ENCODE measurements around the gene RIMKLB. TPM values are rescaled to one million over a fixed set of nuclear protein-coding genes. Genes with fewer than 3 reads are reported as not detected.

Gene RIMKLB
- polyA plus RNA-seq, 1 donor (not counting 4 experiments of a cell fraction or from before 2014, with no cell fraction given): 51.1 TPM

DNA sequence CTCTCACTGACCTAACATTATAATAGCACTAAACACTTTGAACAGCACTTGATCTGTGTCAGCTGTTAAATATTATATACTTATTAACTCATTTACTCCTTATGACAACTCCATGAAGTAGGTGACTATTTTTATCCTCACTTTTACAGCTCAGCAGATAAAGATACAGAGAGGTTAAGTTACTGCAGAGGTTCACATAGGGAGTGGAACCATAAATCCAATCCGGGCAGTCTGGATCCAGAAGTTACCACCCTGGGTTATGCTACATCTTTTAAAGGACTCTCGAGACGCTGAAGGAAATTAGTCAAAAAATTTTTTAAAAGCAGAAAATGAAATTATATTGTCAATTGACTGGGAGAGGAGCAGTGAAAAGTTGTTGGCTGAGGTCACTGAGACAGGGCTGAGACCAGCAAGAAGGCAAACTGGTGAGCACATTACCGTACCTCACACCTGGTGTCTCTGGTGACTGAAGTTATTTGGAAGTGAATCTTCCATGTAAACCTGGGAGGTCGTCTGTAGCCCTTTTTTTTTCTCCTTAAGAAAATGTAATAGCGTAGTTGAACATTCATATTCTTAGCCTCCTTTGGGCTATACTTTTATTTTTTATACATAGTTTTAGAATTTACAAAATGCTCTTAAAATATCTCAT lies 1.2 kb upstream of the RIMKLB start:
- peak overlapping the region; percentile 76 for H3K27ac ChIP-seq (ENCODE audit: control insufficient read depth, insufficient read depth, low read length)
- peak overlapping the region; percentile 88 for H3K9ac ChIP-seq (ENCODE audit: control insufficient read depth, extremely low read depth, insufficient read depth, low read length)
- H3K79me2 ChIP-seq (ENCODE audit: control insufficient read depth, insufficient read depth, low read length): peaks cover 32% of the 10 kb centered on the region
- H3K36me3 ChIP-seq (ENCODE audit: control insufficient read depth in 2 of 2, extremely low read depth in 1 of 2, insufficient read depth in 2 of 2, low read length in 2 of 2): no peaks in the 10 kb centered on the region
- no peaks in the 10 kb centered on the region for H3K9me1 ChIP-seq (ENCODE audit: control insufficient read depth, extremely low read depth, insufficient read depth, low read length)
- DNase-seq (ENCODE audit: low read depth, low spot score) (no peak), FAIRE-seq (no peak)
- H3K4me1 ChIP-seq (ENCODE audit: control insufficient read depth, extremely low read depth, insufficient read depth, low read length): peaks cover 25% of the 10 kb centered on the region
- H3K9me3 ChIP-seq (ENCODE audit: control insufficient read depth, low read depth, low read length): no peaks in the 10 kb centered on the region
- no peaks in the 10 kb centered on the region for H4K20me1 ChIP-seq (ENCODE audit: control insufficient read depth, extremely low read depth, insufficient read depth, low read length)
- TF ChIP-seq, protein P1, sequence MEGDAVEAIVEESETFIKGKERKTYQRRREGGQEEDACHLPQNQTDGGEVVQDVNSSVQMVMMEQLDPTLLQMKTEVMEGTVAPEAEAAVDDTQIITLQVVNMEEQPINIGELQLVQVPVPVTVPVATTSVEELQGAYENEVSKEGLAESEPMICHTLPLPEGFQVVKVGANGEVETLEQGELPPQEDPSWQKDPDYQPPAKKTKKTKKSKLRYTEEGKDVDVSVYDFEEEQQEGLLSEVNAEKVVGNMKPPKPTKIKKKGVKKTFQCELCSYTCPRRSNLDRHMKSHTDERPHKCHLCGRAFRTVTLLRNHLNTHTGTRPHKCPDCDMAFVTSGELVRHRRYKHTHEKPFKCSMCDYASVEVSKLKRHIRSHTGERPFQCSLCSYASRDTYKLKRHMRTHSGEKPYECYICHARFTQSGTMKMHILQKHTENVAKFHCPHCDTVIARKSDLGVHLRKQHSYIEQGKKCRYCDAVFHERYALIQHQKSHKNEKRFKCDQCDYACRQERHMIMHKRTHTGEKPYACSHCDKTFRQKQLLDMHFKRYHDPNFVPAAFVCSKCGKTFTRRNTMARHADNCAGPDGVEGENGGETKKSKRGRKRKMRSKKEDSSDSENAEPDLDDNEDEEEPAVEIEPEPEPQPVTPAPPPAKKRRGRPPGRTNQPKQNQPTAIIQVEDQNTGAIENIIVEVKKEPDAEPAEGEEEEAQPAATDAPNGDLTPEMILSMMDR (optimal IDR thresholded peaks at IDR 0.05 in 1 of 3, IDR thresholded peaks at IDR 0.05 in 1 of 3, conservative IDR thresholded peaks at IDR 0.05 in 1 of 3; ENCODE audit: extremely low read depth in 1 of 3, insufficient read depth in 2 of 3, low read length in 3 of 3): no peak
- no peak for TF ChIP-seq EZH2 (IDR thresholded peaks at IDR 0.05; ENCODE audit: low read length)
- H3K4me3 ChIP-seq (ENCODE audit: control insufficient read depth in 2 of 3, extremely low read depth in 1 of 3, insufficient read depth in 2 of 3, low read depth in 1 of 3, low read length in 3 of 3): peak overlapping the region; percentile 68 to 94 (median 81)
- H2AFZ ChIP-seq (ENCODE audit: control insufficient read depth, low read length): peak overlapping the region; percentile 77
- peak overlapping the region; percentile 90 for H3K4me2 ChIP-seq (ENCODE audit: control insufficient read depth, extremely low read depth, insufficient read depth, low read depth, low read length)
- dilution Hi-C loops (cut with MboI; ENCODE audit: extremely low pct_ligation_motif_present, low sequenced_read_pairs): no loop called here
- no peaks in the 10 kb centered on the region for H3K27me3 ChIP-seq (ENCODE audit: control insufficient read depth, extremely low read depth, insufficient read depth, low read length)

DNA sequence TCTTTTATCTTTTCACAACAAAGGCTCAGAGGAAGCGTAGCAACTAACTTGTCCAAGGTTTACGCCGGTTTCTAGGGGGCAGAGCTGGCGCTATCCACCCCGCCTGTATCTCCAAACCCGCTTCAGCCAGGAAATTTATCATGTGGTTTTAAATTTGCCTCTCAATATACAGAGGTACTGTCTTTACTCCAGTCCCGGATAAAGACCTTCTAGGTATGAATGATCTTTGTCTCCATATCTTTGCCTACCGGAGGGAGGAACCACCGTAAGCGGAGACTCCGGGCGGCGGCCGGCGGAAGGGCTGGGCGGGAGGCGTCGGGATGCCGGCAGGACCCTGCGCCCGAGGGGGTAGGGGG lies 693 bp upstream of the RIMKLB start:
- Histone ChIP-seq H3K9ac (ENCODE audit: control insufficient read depth, extremely low read depth, insufficient read depth, low read length) (peak overlapping the region; percentile 88), H3K4me3 (ENCODE audit: control insufficient read depth in 2 of 3, extremely low read depth in 1 of 3, insufficient read depth in 2 of 3, low read depth in 1 of 3, low read length in 3 of 3) (peak overlapping the region; percentile 68 to 94 (median 81)), H3K4me1 (ENCODE audit: control insufficient read depth, extremely low read depth, insufficient read depth, low read length) (peaks cover 24% of the 10 kb centered on the region), H3K9me1 (ENCODE audit: control insufficient read depth, extremely low read depth, insufficient read depth, low read length) (no peaks in the 10 kb centered on the region), H3K79me2 (ENCODE audit: control insufficient read depth, insufficient read depth, low read length) (peaks cover 36% of the 10 kb centered on the region), H3K27me3 (ENCODE audit: control insufficient read depth, extremely low read depth, insufficient read depth, low read length) (no peaks in the 10 kb centered on the region), H2AFZ (ENCODE audit: control insufficient read depth, low read length) (peak overlapping the region; percentile 77), H4K20me1 (ENCODE audit: control insufficient read depth, extremely low read depth, insufficient read depth, low read length) (no peaks in the 10 kb centered on the region), H3K4me2 (ENCODE audit: control insufficient read depth, extremely low read depth, insufficient read depth, low read depth, low read length) (peak overlapping the region; percentile 90), H3K36me3 (ENCODE audit: control insufficient read depth in 2 of 2, extremely low read depth in 1 of 2, insufficient read depth in 2 of 2, low read length in 2 of 2) (no peaks in the 10 kb centered on the region), H3K27ac (ENCODE audit: control insufficient read depth, insufficient read depth, low read length) (peak overlapping the region; percentile 76), H3K9me3 (ENCODE audit: control insufficient read depth, low read depth, low read length) (no peaks in the 10 kb centered on the region)
- no peak for TF ChIP-seq EZH2 (IDR thresholded peaks at IDR 0.05; ENCODE audit: low read length)
- TF ChIP-seq, protein P1 (optimal IDR thresholded peaks at IDR 0.05 in 1 of 3, IDR thresholded peaks at IDR 0.05 in 1 of 3, conservative IDR thresholded peaks at IDR 0.05 in 1 of 3; ENCODE audit: extremely low read depth in 1 of 3, insufficient read depth in 2 of 3, low read length in 3 of 3): no peak
- DNase-seq (ENCODE audit: low read depth, low spot score) (no peak), FAIRE-seq (peak; percentile 26)
- dilution Hi-C loops (cut with MboI; ENCODE audit: extremely low pct_ligation_motif_present, low sequenced_read_pairs): no loop called here
